AG09309 (cell line): ENCODE results near the gene KCNH3.
A peak's percentile ranks its signal among the peaks of the same experiment; 100 is the strongest.

Source experiments
- DNase-seq: peaks from one replicate; pipeline ENCODE4 v3.0.0-alpha.2; 2010; ENCODE audit warnings: low read depth
- H3K4me3 ChIP-seq: 2 replicates; pipeline ENCODE4 v1.5.1; 2011; ENCODE audit warnings: mild to moderate bottlenecking, low read depth, low read length, moderate library complexity; ENCODE audit not compliant: control insufficient read depth
- CTCF ChIP-seq: IDR thresholded peaks from 2 replicates; pipeline ENCODE4 v1.5.1; 2011; ENCODE audit warnings: mild to moderate bottlenecking, low read depth, low read length, inconsistent platforms; ENCODE audit not compliant: insufficient read depth, control insufficient read depth; ENCODE audit errors: missing control alignments

Gene KCNH3

GRCh38 chr12:49543914-49544815, 5.3 kb downstream of the KCNH3 start:
- DNase-seq: no peak
- H3K4me3 ChIP-seq: no peak overlapping the region

GRCh38 chr12:49545815-49546214, 7.0 kb downstream of the KCNH3 start:
- no peak for TF ChIP-seq CTCF
- no peak overlapping the region for H3K4me3 ChIP-seq
- no peak for DNase-seq

More at GRCh38 chr12:49543914-49544815, 5.3 kb downstream of the KCNH3 start:
- no peak for TF ChIP-seq CTCF

- H3K4me3 ChIP-seq: no peak overlapping the region
- no peak for TF ChIP-seq CTCF
- no peak for DNase-seq
Observed at GRCh38 chr12:49546481-49546880, 7.7 kb downstream of the KCNH3 start.

GRCh38 chr12:49547090-49547690, 8.4 kb downstream of the KCNH3 start:
- no peak for DNase-seq
- no peak overlapping the region for H3K4me3 ChIP-seq
- TF ChIP-seq CTCF: no peak

- DNase-seq: no peak
- peak overlapping the region; percentile 17 for H3K4me3 ChIP-seq
- TF ChIP-seq CTCF: no peak
Observed at GRCh38 chr12:49548481-49548821, 9.6 kb downstream of the KCNH3 start.

- TF ChIP-seq CTCF: peak; percentile 34
- no peak for DNase-seq
- peak overlapping the region; percentile 17 for H3K4me3 ChIP-seq
Observed at GRCh38 chr12:49548822-49549648, 10.2 kb downstream of the KCNH3 start.
